ENCODE measurements around the gene DNER.

Gene DNER

DNA sequence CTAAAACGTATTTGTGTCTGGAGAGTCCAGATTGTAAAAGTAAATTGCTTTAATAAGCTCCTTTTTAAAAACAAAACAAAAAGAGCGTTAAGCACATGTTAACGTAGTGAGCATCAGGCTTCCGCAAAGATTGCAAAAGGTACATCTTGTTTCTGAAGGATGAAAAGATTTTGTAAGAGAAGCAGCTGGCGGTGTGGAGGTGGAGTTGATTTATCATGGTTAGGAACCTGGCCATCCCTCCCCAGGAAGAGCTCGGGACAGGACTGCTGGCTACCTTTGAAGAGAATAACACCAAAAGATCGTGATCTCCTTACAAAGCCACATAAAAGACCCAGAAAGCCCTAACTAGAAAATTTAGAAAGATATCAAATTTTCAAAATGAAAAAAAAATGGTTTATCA lies 132.2 kb downstream of the DNER start:
- no peaks in the 10 kb centered on the region for H4K20me1 ChIP-seq (ENCODE audit: insufficient read depth, low read length, poor library complexity, severe bottlenecking)
- H3K36me3 ChIP-seq (ENCODE audit: insufficient read depth, low read length) = no peaks in the 10 kb centered on the region
- no peaks in the 10 kb centered on the region for H3K9me3 ChIP-seq (ENCODE audit: insufficient read depth, low read depth, low read length)
- no peak overlapping the region for H3K4me3 ChIP-seq (ENCODE audit: low read length, poor library complexity, severe bottlenecking)
- no peak overlapping the region for H2AFZ ChIP-seq (ENCODE audit: low read length)
- no peak for TF ChIP-seq EZH2phosphoT487 (IDR thresholded peaks at IDR 0.05; ENCODE audit: borderline replicate concordance)
- TF ChIP-seq, protein P1, sequence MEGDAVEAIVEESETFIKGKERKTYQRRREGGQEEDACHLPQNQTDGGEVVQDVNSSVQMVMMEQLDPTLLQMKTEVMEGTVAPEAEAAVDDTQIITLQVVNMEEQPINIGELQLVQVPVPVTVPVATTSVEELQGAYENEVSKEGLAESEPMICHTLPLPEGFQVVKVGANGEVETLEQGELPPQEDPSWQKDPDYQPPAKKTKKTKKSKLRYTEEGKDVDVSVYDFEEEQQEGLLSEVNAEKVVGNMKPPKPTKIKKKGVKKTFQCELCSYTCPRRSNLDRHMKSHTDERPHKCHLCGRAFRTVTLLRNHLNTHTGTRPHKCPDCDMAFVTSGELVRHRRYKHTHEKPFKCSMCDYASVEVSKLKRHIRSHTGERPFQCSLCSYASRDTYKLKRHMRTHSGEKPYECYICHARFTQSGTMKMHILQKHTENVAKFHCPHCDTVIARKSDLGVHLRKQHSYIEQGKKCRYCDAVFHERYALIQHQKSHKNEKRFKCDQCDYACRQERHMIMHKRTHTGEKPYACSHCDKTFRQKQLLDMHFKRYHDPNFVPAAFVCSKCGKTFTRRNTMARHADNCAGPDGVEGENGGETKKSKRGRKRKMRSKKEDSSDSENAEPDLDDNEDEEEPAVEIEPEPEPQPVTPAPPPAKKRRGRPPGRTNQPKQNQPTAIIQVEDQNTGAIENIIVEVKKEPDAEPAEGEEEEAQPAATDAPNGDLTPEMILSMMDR (conservative IDR thresholded peaks at IDR 0.05; ENCODE audit: low read length) = no peak
- no peaks in the 10 kb centered on the region for H3K4me1 ChIP-seq (ENCODE audit: insufficient read depth, low read length, poor library complexity, severe bottlenecking)
- H3K4me2 ChIP-seq (ENCODE audit: low read depth, low read length, poor library complexity, severe bottlenecking) = no peak overlapping the region
- H3K79me2 ChIP-seq (ENCODE audit: insufficient read depth, low read length) = no peaks in the 10 kb centered on the region
- H3K9ac ChIP-seq (ENCODE audit: low read depth, low read length, poor library complexity, severe bottlenecking) = no peak overlapping the region
- H3K27me3 ChIP-seq (ENCODE audit: insufficient read depth, low read length, poor library complexity, severe bottlenecking) = no peaks in the 10 kb centered on the region
- no peaks in the 10 kb centered on the region for H3K9me2 ChIP-seq (replicated peaks; ENCODE audit: low read depth, low read length)
- no peaks in the 10 kb centered on the region for H3F3A ChIP-seq (ENCODE audit: low read depth)

DNA sequence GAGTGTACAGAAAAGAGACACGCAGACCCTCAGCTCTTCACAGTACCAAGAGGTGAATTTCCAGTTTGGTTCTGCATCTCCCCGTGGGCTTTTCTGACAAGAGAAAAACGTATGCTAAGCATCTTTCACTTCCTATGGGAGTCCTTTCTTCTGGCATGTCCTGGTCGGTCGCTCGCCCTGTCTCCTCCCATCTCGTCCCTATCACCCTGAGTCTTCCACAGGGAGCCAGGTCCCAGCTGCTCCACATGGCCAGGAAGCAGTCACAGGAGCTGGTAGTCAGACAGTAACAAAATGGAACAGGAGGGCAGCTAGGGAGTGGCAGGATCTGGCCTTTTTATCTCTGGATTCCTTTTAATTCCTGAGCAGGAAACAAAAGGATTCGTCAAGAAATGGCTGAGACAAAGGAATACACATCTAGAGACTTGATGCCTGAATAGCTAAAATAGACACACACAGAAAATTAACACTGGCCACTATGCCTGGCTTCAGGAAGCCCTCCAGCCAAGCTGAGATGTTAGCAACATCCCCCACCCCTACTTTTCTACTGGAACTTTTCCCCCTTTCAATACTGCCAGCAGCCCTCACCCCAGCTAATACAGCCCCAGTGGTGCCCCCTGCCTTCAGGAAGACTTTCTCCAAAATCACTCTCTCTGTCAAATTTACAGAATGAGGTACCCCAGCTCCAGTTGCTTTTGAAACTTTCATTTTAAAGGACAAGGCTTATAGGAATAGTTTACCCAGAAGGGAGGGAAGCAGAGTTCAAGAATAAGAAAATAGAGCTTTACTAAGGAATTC lies 136.1 kb downstream of the DNER start:
- Histone ChIP-seq H3K9ac (ENCODE audit: low read depth, low read length, poor library complexity, severe bottlenecking) (no peak overlapping the region), H3K4me1 (ENCODE audit: insufficient read depth, low read length, poor library complexity, severe bottlenecking) (no peaks in the 10 kb centered on the region), H3K9me2 (replicated peaks; ENCODE audit: low read depth, low read length) (no peaks in the 10 kb centered on the region), H4K20me1 (ENCODE audit: insufficient read depth, low read length, poor library complexity, severe bottlenecking) (no peaks in the 10 kb centered on the region), H3K79me2 (ENCODE audit: insufficient read depth, low read length) (no peaks in the 10 kb centered on the region), H3K27me3 (ENCODE audit: insufficient read depth, low read length, poor library complexity, severe bottlenecking) (no peaks in the 10 kb centered on the region), H3K4me3 (ENCODE audit: low read length, poor library complexity, severe bottlenecking) (no peak overlapping the region), H3K9me3 (ENCODE audit: insufficient read depth, low read depth, low read length) (no peaks in the 10 kb centered on the region), H3K36me3 (ENCODE audit: insufficient read depth, low read length) (no peaks in the 10 kb centered on the region), H3F3A (ENCODE audit: low read depth) (no peaks in the 10 kb centered on the region), H2AFZ (ENCODE audit: low read length) (no peak overlapping the region), H3K4me2 (ENCODE audit: low read depth, low read length, poor library complexity, severe bottlenecking) (no peak overlapping the region)
- TF ChIP-seq, protein P1 (conservative IDR thresholded peaks at IDR 0.05; ENCODE audit: low read length) = no peak
- TF ChIP-seq EZH2phosphoT487 (IDR thresholded peaks at IDR 0.05; ENCODE audit: borderline replicate concordance) = no peak

DNA sequence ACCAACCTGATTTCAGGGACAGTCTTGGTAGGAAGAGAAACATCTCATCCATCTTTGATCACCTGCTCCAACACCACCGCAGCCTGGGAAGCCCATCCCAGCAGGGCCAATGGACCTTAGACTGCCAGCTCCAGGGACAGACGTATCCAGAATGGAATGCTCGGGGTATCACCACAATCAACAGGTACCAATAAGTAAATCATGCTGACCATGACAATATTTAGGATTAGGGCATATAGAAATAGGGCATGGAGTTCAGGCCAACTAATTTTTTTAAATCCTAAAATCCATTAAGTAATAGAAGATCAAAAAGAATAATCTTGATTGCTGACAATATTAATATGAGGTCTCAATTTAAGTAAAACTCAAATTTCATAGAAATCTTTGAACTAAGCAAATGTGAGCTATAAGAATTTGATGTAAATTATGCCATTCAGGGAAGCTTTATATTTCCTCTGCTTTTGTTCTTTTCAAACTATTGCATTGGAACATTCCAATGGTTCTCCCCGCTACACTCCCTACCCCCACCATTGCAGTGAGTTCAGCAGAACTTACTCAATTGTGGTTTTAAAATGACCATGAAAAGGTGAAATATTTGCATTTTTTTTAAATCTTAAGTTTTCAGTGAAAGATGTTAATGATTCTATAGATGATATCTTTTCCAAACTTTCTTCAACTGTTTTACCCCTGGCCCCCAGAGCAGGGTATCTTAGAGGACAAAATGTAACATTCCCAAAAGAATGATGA lies 138.6 kb downstream of the DNER start:
- no peaks in the 10 kb centered on the region for H3K9me3 ChIP-seq (ENCODE audit: insufficient read depth, low read depth, low read length)
- no peaks in the 10 kb centered on the region for H3K4me1 ChIP-seq (ENCODE audit: insufficient read depth, low read length, poor library complexity, severe bottlenecking)
- H3K36me3 ChIP-seq (ENCODE audit: insufficient read depth, low read length) = no peaks in the 10 kb centered on the region
- no peaks in the 10 kb centered on the region for H3K9me2 ChIP-seq (replicated peaks; ENCODE audit: low read depth, low read length)
- H3K27me3 ChIP-seq (ENCODE audit: insufficient read depth, low read length, poor library complexity, severe bottlenecking) = no peaks in the 10 kb centered on the region
- H3K79me2 ChIP-seq (ENCODE audit: insufficient read depth, low read length) = no peaks in the 10 kb centered on the region
- H3K4me2 ChIP-seq (ENCODE audit: low read depth, low read length, poor library complexity, severe bottlenecking) = no peak overlapping the region
- TF ChIP-seq, protein P1 (conservative IDR thresholded peaks at IDR 0.05; ENCODE audit: low read length) = no peak
- no peak for TF ChIP-seq EZH2phosphoT487 (IDR thresholded peaks at IDR 0.05; ENCODE audit: borderline replicate concordance)
- no peaks in the 10 kb centered on the region for H3F3A ChIP-seq (ENCODE audit: low read depth)
- H4K20me1 ChIP-seq (ENCODE audit: insufficient read depth, low read length, poor library complexity, severe bottlenecking) = no peaks in the 10 kb centered on the region
- H3K4me3 ChIP-seq (ENCODE audit: low read length, poor library complexity, severe bottlenecking) = no peak overlapping the region
- H3K9ac ChIP-seq (ENCODE audit: low read depth, low read length, poor library complexity, severe bottlenecking) = no peak overlapping the region
- no peak overlapping the region for H2AFZ ChIP-seq (ENCODE audit: low read length)

Data from Loucy (cell line).